ENCODE results near the gene RET. TPM values are rescaled to one million over a fixed set of nuclear protein-coding genes. Genes with fewer than 3 reads are reported as not detected.

The RET gene
- total RNA-seq, 2 donors from 2014 or later: 1.9 to 3.3 TPM

DNA sequence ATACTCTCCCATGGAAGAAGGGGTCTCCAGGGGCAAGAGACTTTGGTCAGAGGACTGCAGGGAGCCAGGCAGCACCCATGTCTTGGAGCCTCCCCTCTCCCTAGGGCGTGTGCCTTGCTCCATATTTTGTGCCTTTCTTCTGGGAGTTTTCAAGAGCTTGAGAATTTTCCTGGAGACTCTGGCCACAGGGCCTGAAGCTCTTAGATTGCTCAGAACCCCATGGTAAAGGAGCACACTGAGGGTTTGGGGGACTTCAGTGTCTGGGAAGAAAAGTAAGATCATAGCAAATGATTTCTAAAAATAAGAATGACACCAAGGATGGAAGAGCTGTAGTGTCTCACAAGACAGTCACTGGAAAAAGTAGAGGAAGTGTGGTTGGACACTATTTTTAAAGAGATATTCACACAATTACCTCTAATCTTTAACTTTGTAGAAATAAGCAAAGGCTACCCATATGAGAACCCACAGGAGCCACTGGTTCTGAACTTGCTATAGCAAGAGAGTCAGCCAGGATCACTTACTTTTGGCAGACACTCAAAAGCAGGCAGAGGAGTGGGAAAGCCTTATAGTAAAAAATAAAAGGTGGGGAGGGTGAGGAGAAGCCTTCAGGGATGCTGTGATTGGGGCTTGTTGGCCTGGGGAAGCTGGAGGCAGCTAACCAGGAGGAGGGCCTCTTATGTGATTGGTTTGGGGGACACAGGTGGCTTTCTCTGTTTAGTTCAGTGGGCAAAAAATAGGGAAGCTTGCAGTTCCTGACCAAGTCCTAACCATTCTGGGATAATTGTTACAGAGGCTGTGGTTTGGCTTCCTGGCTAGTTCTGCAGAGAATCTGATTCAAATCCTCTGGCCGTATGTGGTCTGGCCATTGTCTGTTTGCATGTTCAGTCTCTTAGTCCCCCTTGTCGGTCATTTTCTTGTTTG lies 56.3 kb downstream of the RET start:
- TF ChIP-seq CTCF (IDR thresholded peaks at IDR 0.05): no peak
- intact Hi-C loops (cut with DNase I): no loop called here
- no peak overlapping the region for H3K9ac ChIP-seq (ENCODE audit: low read depth in 2 of 2, low read length in 2 of 2)
- H3K27ac ChIP-seq: no peak overlapping the region
- no peaks in the 10 kb centered on the region for H3K36me3 ChIP-seq
- H3K4me1 ChIP-seq: no peaks in the 10 kb centered on the region
- no peaks in the 10 kb centered on the region for H3K9me3 ChIP-seq
- no peak overlapping the region for H3K4me3 ChIP-seq
- H3K27me3 ChIP-seq: no peaks in the 10 kb centered on the region
- peak; percentile 9 for DNase-seq

- no peak overlapping the region for H3K27ac ChIP-seq
- TF ChIP-seq CTCF (IDR thresholded peaks at IDR 0.05): no peak
- intact Hi-C loops (cut with DNase I): no loop called here
- DNase-seq: no peak
- H3K27me3 ChIP-seq: no peaks in the 10 kb centered on the region
- H3K4me3 ChIP-seq: no peak overlapping the region
- no peaks in the 10 kb centered on the region for H3K9me3 ChIP-seq
- H3K9ac ChIP-seq (ENCODE audit: low read depth in 2 of 2, low read length in 2 of 2): no peak overlapping the region
- H3K4me1 ChIP-seq: no peaks in the 10 kb centered on the region
- no peaks in the 10 kb centered on the region for H3K36me3 ChIP-seq
Measured at GRCh38 chr10:43134126-43134905, 57.4 kb downstream of the RET start.

DNA sequence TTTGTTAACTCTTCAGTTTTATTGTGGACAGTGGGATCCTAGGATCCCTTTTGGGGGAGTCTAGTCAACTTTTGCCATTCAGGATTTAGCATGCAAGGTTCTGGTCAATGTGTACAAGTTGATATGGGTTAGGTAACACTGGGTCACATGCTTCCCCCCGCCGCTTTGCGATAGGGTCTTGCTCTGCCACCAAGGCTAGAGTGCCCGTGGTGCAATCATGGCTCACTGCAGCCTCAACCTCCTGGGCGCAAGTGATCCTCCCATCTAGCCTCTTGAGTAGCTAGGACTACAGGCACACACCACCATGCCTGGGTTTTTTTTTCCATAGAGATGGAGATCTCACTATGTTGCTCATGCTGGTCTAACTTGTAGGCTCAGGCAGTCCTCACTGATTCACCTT lies 58.2 kb downstream of the RET start:
- H3K27me3 ChIP-seq: no peaks in the 10 kb centered on the region
- no peak overlapping the region for H3K9ac ChIP-seq (ENCODE audit: low read depth in 2 of 2, low read length in 2 of 2)
- no peak for TF ChIP-seq CTCF (IDR thresholded peaks at IDR 0.05)
- H3K27ac ChIP-seq: no peak overlapping the region
- H3K9me3 ChIP-seq: no peaks in the 10 kb centered on the region
- no peaks in the 10 kb centered on the region for H3K36me3 ChIP-seq
- no peak overlapping the region for H3K4me3 ChIP-seq
- no peaks in the 10 kb centered on the region for H3K4me1 ChIP-seq
- no peak for DNase-seq
- intact Hi-C loops (cut with DNase I): no loop called here

DNA sequence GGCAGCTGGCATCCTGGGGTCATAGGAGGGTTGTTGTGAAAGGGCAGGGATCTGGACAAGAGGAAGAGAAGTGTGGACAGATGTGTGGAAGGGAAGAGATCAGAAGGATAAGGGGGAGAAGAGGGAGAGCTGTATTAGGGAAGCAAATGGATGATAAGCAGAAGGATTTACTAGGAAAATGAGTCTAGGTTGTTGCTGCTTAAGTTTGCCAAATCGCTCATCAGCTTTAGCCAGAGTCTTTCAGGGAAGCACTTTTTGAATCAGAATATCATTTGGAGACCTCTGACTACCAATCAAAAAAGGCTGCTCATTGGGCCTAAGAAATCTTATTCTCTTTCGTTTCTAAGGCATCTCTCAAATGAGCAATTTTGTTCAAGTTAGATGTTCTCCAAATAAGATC lies 58.8 kb downstream of the RET start:
- no peak for TF ChIP-seq CTCF (IDR thresholded peaks at IDR 0.05)
- Histone ChIP-seq H3K36me3 (no peaks in the 10 kb centered on the region), H3K9me3 (no peaks in the 10 kb centered on the region)

GRCh38 chr10:43136432-43136831 lies 59.6 kb downstream of the RET start:
- Histone ChIP-seq H3K4me1 (no peaks in the 10 kb centered on the region), H3K4me3 (no peak overlapping the region), H3K9me3 (no peaks in the 10 kb centered on the region), H3K36me3 (no peaks in the 10 kb centered on the region), H3K27ac (no peak overlapping the region), H3K27me3 (no peaks in the 10 kb centered on the region), H3K9ac (ENCODE audit: low read depth in 2 of 2, low read length in 2 of 2) (no peak overlapping the region)
- intact Hi-C loops (cut with DNase I): no loop called here
- TF ChIP-seq CTCF (IDR thresholded peaks at IDR 0.05): no peak
- DNase-seq: no peak

More for the DNA sequence above, 58.8 kb downstream of the RET start:
- no peaks in the 10 kb centered on the region for H3K27me3 ChIP-seq
- intact Hi-C loops (cut with DNase I): no loop called here
- no peaks in the 10 kb centered on the region for H3K4me1 ChIP-seq
- H3K9ac ChIP-seq (ENCODE audit: low read depth in 2 of 2, low read length in 2 of 2): no peak overlapping the region
- no peak for DNase-seq
- no peak overlapping the region for H3K4me3 ChIP-seq
- no peak overlapping the region for H3K27ac ChIP-seq
